ENCODE data around the gene OLFML1.

DNA sequence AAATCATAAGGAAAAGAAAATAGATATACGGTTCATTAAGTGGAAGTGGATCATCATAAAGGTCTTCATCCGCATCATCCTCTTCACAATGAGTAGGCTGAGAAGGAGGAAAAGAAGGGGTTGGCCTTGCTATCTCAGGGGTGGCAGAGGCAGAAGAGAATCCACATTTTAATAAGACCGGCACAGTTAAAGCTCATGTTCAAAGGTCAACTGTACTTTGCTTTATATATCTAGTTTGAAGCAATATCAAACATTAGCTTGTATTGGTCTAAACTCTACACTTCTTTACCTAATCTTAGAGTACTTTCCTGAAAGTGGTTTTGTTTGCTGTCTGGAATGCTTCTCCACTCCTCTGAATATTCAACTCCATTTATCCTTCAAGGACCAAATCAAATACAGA is 22.8 kb downstream of the OLFML1 start:
- TF ChIP-seq, protein P1, sequence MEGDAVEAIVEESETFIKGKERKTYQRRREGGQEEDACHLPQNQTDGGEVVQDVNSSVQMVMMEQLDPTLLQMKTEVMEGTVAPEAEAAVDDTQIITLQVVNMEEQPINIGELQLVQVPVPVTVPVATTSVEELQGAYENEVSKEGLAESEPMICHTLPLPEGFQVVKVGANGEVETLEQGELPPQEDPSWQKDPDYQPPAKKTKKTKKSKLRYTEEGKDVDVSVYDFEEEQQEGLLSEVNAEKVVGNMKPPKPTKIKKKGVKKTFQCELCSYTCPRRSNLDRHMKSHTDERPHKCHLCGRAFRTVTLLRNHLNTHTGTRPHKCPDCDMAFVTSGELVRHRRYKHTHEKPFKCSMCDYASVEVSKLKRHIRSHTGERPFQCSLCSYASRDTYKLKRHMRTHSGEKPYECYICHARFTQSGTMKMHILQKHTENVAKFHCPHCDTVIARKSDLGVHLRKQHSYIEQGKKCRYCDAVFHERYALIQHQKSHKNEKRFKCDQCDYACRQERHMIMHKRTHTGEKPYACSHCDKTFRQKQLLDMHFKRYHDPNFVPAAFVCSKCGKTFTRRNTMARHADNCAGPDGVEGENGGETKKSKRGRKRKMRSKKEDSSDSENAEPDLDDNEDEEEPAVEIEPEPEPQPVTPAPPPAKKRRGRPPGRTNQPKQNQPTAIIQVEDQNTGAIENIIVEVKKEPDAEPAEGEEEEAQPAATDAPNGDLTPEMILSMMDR (IDR thresholded peaks at IDR 0.05) = no peak
- no peak for TF ChIP-seq EZH2phosphoT487 (IDR thresholded peaks at IDR 0.05)
